GM21529 (cell line): ENCODE data around the gene RALGPS1.

ENCODE experiments used
- ATAC-seq: cut with Tn5 transposase; IDR thresholded peaks from one replicate; pipeline ENCODE4 v1.9.1; 2021; ENCODE audit not compliant: unreplicated experiment

The RALGPS1 gene

GRCh38 chr9:127214421-127215267, 300.1 kb downstream of the RALGPS1 start:
- ATAC-seq, result no peak

DNA sequence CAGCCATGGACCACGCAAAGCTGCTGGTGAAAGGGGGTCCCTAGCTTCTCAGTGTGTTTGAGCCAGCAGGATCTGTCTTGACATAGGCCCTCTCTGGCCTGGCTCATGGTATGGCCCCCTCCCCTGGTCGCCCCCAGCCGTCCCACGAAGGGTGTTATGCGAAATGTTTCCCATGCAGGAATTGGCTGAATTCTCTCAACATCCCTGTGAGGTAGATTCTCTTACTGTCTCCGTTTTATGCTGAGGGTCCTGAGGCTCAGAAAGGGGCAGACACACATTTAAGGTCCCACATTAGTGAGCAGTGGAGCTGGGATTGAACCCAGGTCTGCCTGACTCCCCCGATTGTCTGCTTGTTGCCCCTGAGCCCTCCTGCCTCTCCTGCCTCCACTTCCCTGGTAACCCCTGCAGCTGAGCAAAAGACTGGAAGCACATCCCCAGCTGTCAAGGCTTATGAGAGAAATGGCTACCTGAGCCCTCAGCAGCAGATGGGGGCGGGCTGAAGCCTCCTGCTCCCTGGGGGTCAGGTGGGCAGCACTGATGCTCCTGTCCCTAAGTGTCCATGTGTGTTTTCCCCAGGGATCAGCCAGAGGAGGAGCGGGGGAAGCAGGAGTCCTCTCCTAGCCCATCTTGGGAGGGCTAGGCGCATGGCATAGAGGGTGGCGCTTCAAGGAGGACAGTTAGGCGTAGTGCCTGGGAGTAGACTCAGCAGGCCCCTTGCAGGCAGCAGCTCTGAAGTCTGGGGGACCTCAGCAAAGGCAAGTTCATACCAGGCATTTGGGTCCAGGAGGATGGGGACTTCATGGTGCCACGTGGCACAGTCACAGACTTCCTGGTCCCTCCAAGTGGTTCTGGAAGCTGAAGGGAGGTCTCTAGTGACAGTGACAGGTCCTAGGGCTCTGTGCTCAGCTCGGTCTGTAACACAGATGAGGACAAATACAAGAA, 301.0 kb downstream of the RALGPS1 start:
- ATAC-seq, result no peak

DNA sequence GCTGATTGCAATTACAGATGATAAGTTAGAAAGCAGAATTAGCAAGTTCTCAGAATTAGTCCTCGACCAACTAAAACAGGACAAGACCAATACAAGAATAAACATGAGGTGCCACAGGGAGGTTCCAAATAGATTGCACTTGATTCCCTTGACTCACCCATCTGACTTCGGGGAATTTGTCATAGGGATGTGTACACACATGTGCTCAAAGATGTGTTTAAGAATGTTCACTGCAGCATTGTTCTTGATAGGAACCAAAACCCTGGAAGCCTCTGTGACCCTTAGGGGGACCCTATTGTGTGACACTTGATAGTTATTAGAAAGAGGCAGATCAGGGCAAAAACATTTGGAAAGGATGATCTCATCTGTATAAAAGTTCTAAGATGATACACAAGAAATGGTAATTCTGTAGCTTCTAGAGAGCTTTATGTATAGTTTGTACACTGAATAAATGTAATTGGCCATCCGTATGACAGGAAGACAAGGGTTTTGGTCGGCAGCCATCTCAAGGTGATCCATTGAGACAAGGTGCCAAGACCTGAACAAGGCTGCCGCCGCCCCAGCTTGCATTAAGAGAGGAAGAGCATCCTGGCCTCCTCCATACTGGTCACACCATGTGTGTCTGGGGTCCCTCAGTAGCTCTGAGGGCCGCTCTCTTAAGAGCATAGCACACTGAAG, 301.8 kb downstream of the RALGPS1 start:
- no peak for ATAC-seq

DNA sequence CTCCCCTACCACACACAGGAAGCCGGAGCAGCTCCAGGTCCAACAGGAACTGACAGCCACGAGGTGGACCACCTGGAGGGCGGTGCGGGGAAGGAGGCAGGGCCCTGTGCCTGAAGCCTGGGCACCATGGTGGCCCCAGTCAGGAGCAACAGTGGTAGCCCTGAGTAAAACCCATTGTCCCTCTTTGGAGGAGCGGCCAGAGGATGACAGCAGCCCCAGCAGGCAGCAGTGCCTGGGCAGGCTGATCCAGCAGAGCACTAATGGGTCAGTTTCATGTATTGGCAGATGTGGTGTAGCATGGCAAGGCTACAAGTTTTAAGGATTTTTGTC, 302.3 kb downstream of the RALGPS1 start:
- no peak for ATAC-seq

GRCh38 chr9:127218818-127219217, 304.2 kb downstream of the RALGPS1 start:
- no peak for ATAC-seq

DNA sequence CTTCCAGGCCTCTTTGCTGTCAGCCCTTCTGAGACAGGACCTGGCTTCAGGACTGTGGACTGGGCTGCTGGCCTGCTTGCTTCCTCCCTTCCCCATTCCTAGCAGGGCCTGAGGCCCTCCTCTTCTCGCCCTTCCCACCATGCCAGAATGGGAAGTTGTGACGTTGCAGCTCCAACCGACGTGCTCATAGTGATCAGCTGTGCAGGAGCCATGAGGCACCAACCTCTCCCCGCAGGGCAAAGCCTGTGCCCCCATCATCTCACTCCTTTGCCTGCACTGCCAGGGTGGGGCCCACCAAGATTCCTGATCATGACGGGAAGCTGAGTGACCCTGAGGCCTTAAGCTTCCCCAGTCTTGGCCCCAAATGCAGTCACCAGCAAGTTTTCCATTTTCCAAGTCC, 304.9 kb downstream of the RALGPS1 start:
- no peak for ATAC-seq

DNA sequence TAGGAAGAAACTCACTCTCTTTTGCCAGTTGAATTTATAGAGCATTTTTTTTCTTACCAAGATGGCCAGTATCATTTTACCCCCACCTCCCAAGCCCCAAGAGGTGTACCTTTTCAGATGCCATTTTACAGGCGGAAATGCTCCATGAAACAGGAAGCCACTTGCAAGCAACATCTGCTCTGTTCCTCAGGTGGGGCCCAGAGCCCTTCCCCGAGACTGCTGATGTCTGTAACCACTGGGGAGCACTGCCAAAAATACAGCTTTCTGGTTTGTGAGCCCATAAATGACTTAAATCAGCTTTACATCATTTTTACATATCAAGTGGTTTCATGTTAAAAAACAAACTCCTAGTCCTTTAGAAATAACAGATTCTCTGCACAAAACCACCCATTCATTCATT, 307.1 kb downstream of the RALGPS1 start:
- no peak for ATAC-seq

GRCh38 chr9:127222388-127223095, 308.0 kb downstream of the RALGPS1 start:
- no peak for ATAC-seq

GRCh38 chr9:127223266-127223665, 308.7 kb downstream of the RALGPS1 start:
- no peak for ATAC-seq

- no peak for ATAC-seq
Measured at GRCh38 chr9:127223810-127224177, 309.2 kb downstream of the RALGPS1 start.

GRCh38 chr9:127224178-127224882, 309.7 kb downstream of the RALGPS1 start:
- ATAC-seq, result peak; percentile 51

DNA sequence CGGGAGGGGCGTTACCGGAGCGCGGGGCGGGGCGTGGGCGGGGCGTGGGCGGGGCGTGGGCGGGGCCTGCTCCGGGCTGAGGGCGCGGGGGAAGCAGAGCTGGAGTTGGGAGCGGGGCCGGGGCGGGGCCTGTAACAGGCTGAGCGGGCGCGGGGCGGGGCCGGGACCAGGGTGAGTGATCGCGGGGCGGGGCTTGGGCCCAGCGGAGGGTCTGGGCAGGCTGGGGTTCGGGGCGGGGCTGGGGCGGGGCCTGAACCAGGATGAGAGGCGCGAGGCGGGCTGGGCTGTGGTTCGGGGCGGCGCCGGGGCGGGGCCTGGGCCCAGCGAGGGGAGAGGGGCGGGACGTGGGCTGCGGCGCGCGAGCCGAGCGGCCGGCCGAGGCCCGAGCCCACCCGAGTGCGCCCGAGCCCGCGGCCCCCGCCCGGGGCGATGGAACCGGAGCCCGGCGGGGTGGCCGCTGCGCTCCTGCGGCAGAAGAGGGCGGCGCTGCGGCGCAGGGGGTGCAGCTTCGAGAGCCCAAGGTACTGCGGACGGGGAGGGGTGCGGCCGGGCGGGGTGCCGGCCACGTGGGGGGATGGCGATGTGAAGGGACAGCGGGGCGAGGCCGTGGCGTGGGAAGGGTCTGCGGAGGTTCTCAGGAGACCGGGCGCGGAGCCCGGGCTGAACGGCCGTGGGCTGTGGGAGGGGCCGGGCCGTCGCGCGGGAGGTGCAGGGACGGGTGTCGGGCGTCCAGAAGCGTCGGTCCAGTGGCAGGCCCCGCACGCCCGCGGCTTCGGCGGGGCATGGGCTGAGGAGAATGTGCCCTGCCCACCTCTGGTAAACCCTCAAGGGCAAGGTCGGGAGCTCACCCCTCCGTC, 310.5 kb downstream of the RALGPS1 start:
- ATAC-seq, result peak; percentile 49

DNA sequence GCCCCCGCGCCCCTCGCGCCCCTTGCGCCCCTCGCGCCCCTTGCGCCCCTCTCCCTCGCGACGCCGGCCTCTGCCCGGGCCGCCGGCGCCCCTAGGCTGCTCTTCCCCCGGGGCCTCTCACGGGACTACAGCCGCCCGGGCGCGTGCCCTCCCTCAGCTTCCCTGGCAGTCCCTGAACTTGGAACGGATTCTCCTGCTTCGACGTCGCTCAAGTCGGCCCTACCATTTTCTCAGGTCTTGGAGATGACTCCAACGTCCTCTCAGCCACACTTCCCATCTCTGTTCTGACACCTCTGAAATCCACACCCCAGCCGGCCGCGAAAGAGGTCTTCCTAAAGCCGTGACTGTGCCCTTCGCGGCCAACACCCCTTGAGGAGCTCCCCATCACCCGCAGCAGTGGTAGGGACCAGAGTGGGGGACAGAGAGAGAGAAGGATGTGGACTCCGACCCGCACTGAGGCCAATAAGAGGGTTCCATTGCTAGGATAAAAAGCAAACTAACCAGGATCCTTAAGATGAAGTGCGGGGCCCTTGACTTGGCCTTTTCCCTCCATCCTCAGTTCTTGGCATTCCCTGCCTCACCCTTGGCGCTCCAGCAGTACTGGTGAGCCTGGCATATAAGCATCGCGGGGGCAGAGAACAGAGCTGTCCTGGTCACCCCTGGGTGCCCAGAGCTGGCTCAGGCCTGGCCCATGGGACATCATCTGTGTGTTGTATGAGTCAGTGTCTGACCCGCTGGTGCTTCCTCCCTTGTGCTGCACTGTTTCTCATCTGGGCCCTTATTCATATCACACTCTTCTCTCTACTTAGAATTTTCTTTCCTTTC, 311.4 kb downstream of the RALGPS1 start:
- no peak for ATAC-seq

DNA sequence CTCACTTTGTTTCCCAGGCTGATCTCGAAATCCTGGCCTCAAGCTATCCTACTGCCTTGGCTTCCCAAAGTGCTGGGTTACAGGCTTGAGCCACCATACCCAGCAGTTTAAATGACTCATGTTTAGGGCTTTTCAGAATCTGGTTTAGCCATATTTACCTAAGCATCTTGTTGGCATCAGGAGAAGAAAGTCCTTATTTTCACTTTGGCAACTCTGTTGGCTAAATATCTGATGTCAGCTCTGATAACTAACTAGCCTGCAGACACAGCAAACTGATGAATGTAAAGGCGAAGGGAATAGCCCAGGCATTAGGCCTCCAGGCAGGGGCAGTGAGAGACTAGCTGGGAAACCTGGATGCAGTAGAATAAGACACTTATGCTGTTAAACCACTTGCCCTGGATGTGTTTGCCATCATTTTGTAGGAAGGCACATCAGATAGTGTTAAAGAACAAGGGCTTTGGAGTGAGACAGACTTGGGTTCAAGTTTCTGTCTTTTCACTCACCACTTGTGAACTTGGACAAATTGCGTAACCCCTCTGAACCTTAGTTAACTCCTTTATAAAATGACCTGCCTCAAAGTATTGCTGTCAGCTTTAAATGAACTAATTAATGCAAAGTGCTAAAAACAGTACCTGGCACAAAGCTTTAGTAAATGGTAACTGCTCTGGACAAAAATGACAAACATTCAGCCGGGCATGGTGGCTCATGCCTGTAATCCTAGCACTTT, 315.3 kb downstream of the RALGPS1 start:
- ATAC-seq, result no peak

GRCh38 chr9:127231666-127232065, 317.1 kb downstream of the RALGPS1 start:
- no peak for ATAC-seq

GRCh38 chr9:127232833-127233549, 318.4 kb downstream of the RALGPS1 start:
- ATAC-seq, result no peak

GRCh38 chr9:127233550-127233949, 319.0 kb downstream of the RALGPS1 start:
- ATAC-seq, result no peak
